HepG2 (cell line): ENCODE measurements around the gene RBM8A. TPM values are rescaled to one million over a fixed set of nuclear protein-coding genes. Genes with fewer than 3 reads are reported as not detected.

Experiments used
- ATAC-seq: fragments of 200-7000 bp; cut with Tn5 transposase; 3 replicates; pipeline ENCODE4 v1.9.1; 2020; ENCODE audit warnings: mild to moderate bottlenecking, moderate library complexity
- BruUV-seq: library from RNA; stranded (reverse); fragments of 400-500 nt; replicated peaks from 2 replicates; lab custom pipeline; 2021; lab: Mats Ljungman, UMichigan
- CTCF ChIA-PET: fragments of 300-600 bp; formaldehyde crosslinking; extraction: SDS; loops from one replicate; lab custom pipeline; 2021; ENCODE audit warnings: low total read pairs, inconsistent platforms, low intra/inter-chr PET ratio; lab: Yijun Ruan, JAX
- POLR2A ChIA-PET: fragments of 350-600 bp; sonication (Branson Sonifier 250); formaldehyde crosslinking; loops from one replicate; lab custom pipeline; 2020; ENCODE audit warnings: antibody characterized with exemption, inconsistent platforms; lab: Yijun Ruan, JAX
- DNase-seq: peaks from one replicate; pipeline ENCODE4 v3.0.0-alpha.2; 2015; ENCODE audit warnings: low spot score
- FAIRE-seq: peaks from 3 replicates; lab custom pipeline; 2011; peaks lifted over from hg19 to GRCh38; lab: Jason Lieb, UNC
- H2AFZ ChIP-seq: one replicate; pipeline ENCODE4 v1.6.1; 2011; ENCODE audit warnings: low read length, inconsistent platforms
- H3K27ac ChIP-seq: fragments of 300-600 bp; 3 replicates; pipeline ENCODE4 v1.8.0; 2011; ENCODE audit warnings: mixed run types, mild to moderate bottlenecking, mixed read lengths, low read length, inconsistent platforms; ENCODE audit not compliant: insufficient read depth; ENCODE audit errors: extremely low read length
- H3K27me3 ChIP-seq, 2 experiments: fragments of 200-600 bp in 1 of 2; 2 replicates in 1 of 2; 3 replicates in 1 of 2; pipeline versions ENCODE4 v1.6.0 to v1.8.0; 2011; ENCODE audit warnings: low read length in 2 of 2, mild to moderate bottlenecking in 2 of 2, moderate library complexity in 2 of 2, inconsistent platforms in 1 of 2; ENCODE audit not compliant: insufficient read depth in 2 of 2, control insufficient read depth in 1 of 2
- H3K36me3 ChIP-seq, 2 experiments: fragments of 200-600 bp in 1 of 2; replicated peaks in 1 of 2; 2 replicates in 1 of 2; 3 replicates in 1 of 2; pipeline versions ENCODE4 v1.5.1 to v1.8.0; 2011; ENCODE audit warnings: low read length in 2 of 2, inconsistent platforms in 1 of 2; ENCODE audit not compliant: insufficient read depth in 2 of 2, control insufficient read depth in 1 of 2
- H3K4me1 ChIP-seq: 2 replicates; pipeline ENCODE4 v1.5.1; 2012; ENCODE audit warnings: low read length, inconsistent platforms; ENCODE audit not compliant: insufficient read depth
- H3K4me2 ChIP-seq: 2 replicates; pipeline ENCODE4 v1.6.0; 2011; ENCODE audit warnings: low read depth, low read length, inconsistent platforms
- H3K4me3 ChIP-seq, 3 experiments: fragments of 200-600 bp in 1 of 3; sonication (generic), shearing (Covaris generic) in 1 of 3; replicated peaks in 1 of 3; 2 replicates each; pipeline ENCODE4 v1.5.1; 2011 to 2016; ENCODE audit warnings: low read length in 3 of 3, inconsistent platforms in 2 of 3, low read depth in 2 of 3, mild to moderate bottlenecking in 2 of 3, control low read depth in 1 of 3, mixed read lengths in 1 of 3; ENCODE audit not compliant: insufficient read depth in 1 of 3
- H3K79me2 ChIP-seq: one replicate; pipeline ENCODE4 v1.6.1; 2011; ENCODE audit warnings: low read length, inconsistent platforms; ENCODE audit not compliant: insufficient read depth
- H3K9ac ChIP-seq: 2 replicates; pipeline ENCODE4 v1.6.0; 2011; ENCODE audit warnings: mild to moderate bottlenecking, low read depth, low read length, inconsistent platforms; ENCODE audit not compliant: insufficient read depth
- H3K9me3 ChIP-seq: 2 replicates; pipeline ENCODE4 v1.5.1; 2012; ENCODE audit warnings: mild to moderate bottlenecking, low read length
- H4K20me1 ChIP-seq: 2 replicates; pipeline ENCODE4 v1.6.0; 2011; ENCODE audit warnings: inconsistent platforms, mild to moderate bottlenecking, low read length, moderate library complexity; ENCODE audit not compliant: insufficient read depth
- ASH2L ChIP-seq: fragments of 300-600, 200-600 bp; sonication (generic); IDR thresholded peaks from 2 replicates; pipeline ENCODE4 v1.7.0; 2017; ENCODE audit warnings: low read depth, mild to moderate bottlenecking, moderate library complexity, mixed read lengths, low read length; ENCODE audit not compliant: insufficient read length
- CBX1 ChIP-seq: IDR thresholded peaks from one replicate; pipeline ENCODE4 v1.6.1; 2016; ENCODE audit warnings: antibody characterized with exemption, low read depth
- FOXM1 ChIP-seq: sonication (generic); formaldehyde crosslinking; IDR thresholded peaks from 2 replicates; pipeline ENCODE4 v1.5.0; 2020; ENCODE audit warnings: missing genetic modification reagents
- GRHL1 ChIP-seq: sonication (generic); formaldehyde crosslinking; conservative IDR thresholded peaks from 2 replicates; pipeline ENCODE4 v1.8.0; 2022; ENCODE audit warnings: missing genetic modification reagents
- MTA1 ChIP-seq: sonication (generic); formaldehyde crosslinking; IDR thresholded peaks from 2 replicates; pipeline ENCODE4 v1.4.0; 2020; ENCODE audit warnings: missing genetic modification reagents, mild to moderate bottlenecking, borderline replicate concordance
- POLR2A ChIP-seq, 2 experiments: IDR thresholded peaks; 2 replicates each; pipeline ENCODE4 v1.6.1; 2011; ENCODE audit warnings: low read depth in 2 of 2, low read length in 2 of 2, mild to moderate bottlenecking in 1 of 2, moderate library complexity in 1 of 2; ENCODE audit not compliant: insufficient read depth in 1 of 2
- SMAD3 ChIP-seq: sonication (generic); formaldehyde crosslinking; IDR thresholded peaks from 2 replicates; pipeline ENCODE4 v1.4.0; 2020; ENCODE audit warnings: missing genetic modification reagents
- ZIK1 ChIP-seq: sonication (generic); formaldehyde crosslinking; IDR thresholded peaks from 2 replicates; pipeline ENCODE4 v1.5.0; 2020; ENCODE audit warnings: mild to moderate bottlenecking, low read depth, missing genetic modification reagents, borderline replicate concordance
- ZNF274 ChIP-seq: sonication (generic); formaldehyde crosslinking; IDR thresholded peaks from 2 replicates; pipeline ENCODE4 v1.5.1; 2020; ENCODE audit warnings: mild to moderate bottlenecking, missing genetic modification reagents
- ZNF317 ChIP-seq: sonication (generic); formaldehyde crosslinking; IDR thresholded peaks from 2 replicates; pipeline ENCODE4 v1.5.0; 2020; ENCODE audit warnings: mild to moderate bottlenecking, missing genetic modification reagents
- ZNF441 ChIP-seq: sonication (generic); formaldehyde crosslinking; IDR thresholded peaks from 2 replicates; pipeline ENCODE4 v1.7.0; 2021; ENCODE audit warnings: missing genetic modification reagents, borderline replicate concordance
- ZNF557 ChIP-seq: sonication (generic); formaldehyde crosslinking; IDR thresholded peaks from 2 replicates; pipeline ENCODE4 v1.4.0; 2020; ENCODE audit warnings: missing genetic modification reagents
- ZNF776 ChIP-seq: sonication (generic); formaldehyde crosslinking; IDR thresholded peaks from 2 replicates; pipeline ENCODE4 v1.4.0; 2020; ENCODE audit warnings: mild to moderate bottlenecking, missing genetic modification reagents
- ZNF782 ChIP-seq: sonication (generic); formaldehyde crosslinking; IDR thresholded peaks from 2 replicates; pipeline ENCODE4 v1.4.0; 2020; ENCODE audit warnings: missing genetic modification reagents, mild to moderate bottlenecking, borderline replicate concordance
- ZSCAN22 ChIP-seq: sonication (generic); formaldehyde crosslinking; IDR thresholded peaks from 2 replicates; pipeline ENCODE4 v1.4.0; 2020; ENCODE audit warnings: mild to moderate bottlenecking, missing genetic modification reagents
- ZSCAN29 ChIP-seq: sonication (generic); formaldehyde crosslinking; conservative IDR thresholded peaks from 2 replicates; pipeline ENCODE4 v1.4.0; 2020; ENCODE audit warnings: mild to moderate bottlenecking, missing genetic modification reagents
- WGBS: methylation state at CpG from one replicate; pipeline ENCODE4 v1.1.6; 2017; ENCODE audit warnings: low lambda C conversion rate; 5-methylcytosine and 5-hydroxymethylcytosine counted together
- in situ Hi-C: cut with HindIII; loops from 2 replicates; pipeline ENCODE4 v1.10.0; 2017; ENCODE audit warnings: low pct_unique_long_range_greater_than_20kb; ENCODE audit not compliant: extremely low pct_ligation_motif_present
- intact Hi-C: fragments of 100-400 bp; cut with micrococcal nuclease; formaldehyde crosslinking; loops from one replicate; pipeline ENCODE4 v1.10.0; 2022; ENCODE audit not compliant: unreplicated experiment
- polyA plus RNA-seq, 8 experiments: library from polyadenylated mRNA; depleted of rRNA in 3 of 8; stranded (reverse) in 7 of 8; unstranded in 1 of 8; fragments of >200 nt; fragmentation: Illumina TruSeq in 4 of 8; extraction: Trizol in 4 of 8; gene quantifications; 2 replicates each; pipeline versions ENCODE4 v1.2.1 to v1.2.3, GENCODE V29; 2011 to 2016; ENCODE audit warnings: low read depth in 4 of 8, missing spikeins in 1 of 8, mixed read lengths in 1 of 8; ENCODE audit not compliant: insufficient read depth in 1 of 8
- total RNA-seq, 5 experiments: library from RNA; depleted of rRNA; stranded (reverse); fragments of >200 nt; fragmentation: Illumina TruSeq; extraction: Trizol; gene quantifications; 2 replicates each; pipeline ENCODE4 v1.2.3, GENCODE V29; 2016; ENCODE audit warnings: low read depth in 1 of 5
- TF ChIP-seq, protein P1 (sequence below): sonication (generic); formaldehyde crosslinking; IDR thresholded peaks from 2 replicates; pipeline ENCODE4 v1.8.1; 2023; ENCODE audit warnings: missing genetic modification reagents, mild to moderate bottlenecking, borderline replicate concordance
- TF ChIP-seq, protein P2 (sequence below): sonication (generic); formaldehyde crosslinking; IDR thresholded peaks from 2 replicates; pipeline ENCODE4 v1.4.0; 2020; ENCODE audit warnings: missing genetic modification reagents, borderline replicate concordance
- TF ChIP-seq, protein P3 (sequence below): sonication (generic); formaldehyde crosslinking; IDR thresholded peaks from 2 replicates; pipeline ENCODE4 v1.4.0; 2020; ENCODE audit warnings: missing genetic modification reagents

RBM8A gene
- total and polyA plus RNA-seq, 2 of the 13 experiments (the other 11 are each of a cell fraction or from before 2014, with no cell fraction given): 106 to 162 TPM

GRCh38 chr1:145957443-145958319 lies 30.4 kb upstream of the RBM8A start, which contains the start of gene LIX1L:
TSS of gene LIX1L (minus strand) at chr1:145958017. CDS start at chr1:145957927, 90 bp downstream.
- H3K4me1 ChIP-seq: peaks cover 72% of the 10 kb centered on the region
- no TSS peak for BruUV-seq
- peak within 1 kb of the TSS; percentile 61 for H3K27ac ChIP-seq
- peak within 1 kb of the TSS; percentile 73 to 89 (median 80) for H3K4me3 ChIP-seq
- in situ Hi-C loops (no loop called here), intact Hi-C loops (loop anchor here (5.0 kb wide), 1 partner anchor 65 kb away; no protein-coding TSS in a partner anchor)
- peak; percentile 91 for DNase-seq
- POLR2A ChIA-PET: interaction anchor here (0.7 to 6.2 kb wide), 13 partner anchors 8 to 112 kb away, joined by 3 to 84 read pairs (median 3); partner anchors contain the start of genes NUDT17, PEX11B, PIAS3 and RBM8A
- peak; percentile 68 for FAIRE-seq
- peaks cover 23% of the 10 kb centered on the region for H3K79me2 ChIP-seq
- CTCF ChIA-PET: no interaction called here
- WGBS: under 1% methylated on average over 14 of the region's 60 CpGs
- H3K27me3 ChIP-seq: peaks cover 0 to 25% of the 10 kb centered on the region in 2 experiments; a peak in 3 of 5 replicates
- peak within 1 kb of the TSS; percentile 95 for H3K4me2 ChIP-seq
- no peaks in the 10 kb centered on the region for H3K36me3 ChIP-seq
- H3K9me3 ChIP-seq: no peaks in the 10 kb centered on the region
- H2AFZ ChIP-seq: peak within 1 kb of the TSS; percentile 78
- H3K9ac ChIP-seq: peak within 1 kb of the TSS; percentile 80
- ATAC-seq: peak; percentile 89
- H4K20me1 ChIP-seq: no peaks in the 10 kb centered on the region
- TF ChIP-seq ZNF274 (no peak; the same call in 1 of the 2 replicates), ZSCAN22 (CRISPR knock-in tag) (no peak), CBX1 (no peak), ZSCAN29 (no peak), ZNF317 (CRISPR knock-in tag) (0 out of 2 replicates have a peak, but pooled peaks have one; percentile 6), ZNF776 (CRISPR knock-in tag) (no peak), ZIK1 (CRISPR knock-in tag) (no peak), POLR2A (IDR thresholded peaks at IDR 0.05; ENCODE audit: insufficient read depth in 1 of 2, low read depth in 2 of 2, low read length in 2 of 2) (peak; percentile 59 to 71), ZNF441 (CRISPR knock-in tag) (peak; percentile 24; the same call in 1 of the 2 replicates), ZNF557 (no peak; the same call in 1 of the 2 replicates), ZNF782 (CRISPR knock-in tag) (no peak), ASH2L (peak; percentile 66), GRHL1 (CRISPR knock-in tag) (no peak), MTA1 (CRISPR knock-in tag) (no peak), FOXM1 (CRISPR knock-in tag) (no peak), SMAD3 (CRISPR knock-in tag) (no peak)
- TF ChIP-seq, protein P1, sequence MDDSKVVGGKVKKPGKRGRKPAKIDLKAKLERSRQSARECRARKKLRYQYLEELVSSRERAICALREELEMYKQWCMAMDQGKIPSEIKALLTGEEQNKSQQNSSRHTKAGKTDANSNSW (CRISPR knock-in tag): no peak
- TF ChIP-seq, protein P2, sequence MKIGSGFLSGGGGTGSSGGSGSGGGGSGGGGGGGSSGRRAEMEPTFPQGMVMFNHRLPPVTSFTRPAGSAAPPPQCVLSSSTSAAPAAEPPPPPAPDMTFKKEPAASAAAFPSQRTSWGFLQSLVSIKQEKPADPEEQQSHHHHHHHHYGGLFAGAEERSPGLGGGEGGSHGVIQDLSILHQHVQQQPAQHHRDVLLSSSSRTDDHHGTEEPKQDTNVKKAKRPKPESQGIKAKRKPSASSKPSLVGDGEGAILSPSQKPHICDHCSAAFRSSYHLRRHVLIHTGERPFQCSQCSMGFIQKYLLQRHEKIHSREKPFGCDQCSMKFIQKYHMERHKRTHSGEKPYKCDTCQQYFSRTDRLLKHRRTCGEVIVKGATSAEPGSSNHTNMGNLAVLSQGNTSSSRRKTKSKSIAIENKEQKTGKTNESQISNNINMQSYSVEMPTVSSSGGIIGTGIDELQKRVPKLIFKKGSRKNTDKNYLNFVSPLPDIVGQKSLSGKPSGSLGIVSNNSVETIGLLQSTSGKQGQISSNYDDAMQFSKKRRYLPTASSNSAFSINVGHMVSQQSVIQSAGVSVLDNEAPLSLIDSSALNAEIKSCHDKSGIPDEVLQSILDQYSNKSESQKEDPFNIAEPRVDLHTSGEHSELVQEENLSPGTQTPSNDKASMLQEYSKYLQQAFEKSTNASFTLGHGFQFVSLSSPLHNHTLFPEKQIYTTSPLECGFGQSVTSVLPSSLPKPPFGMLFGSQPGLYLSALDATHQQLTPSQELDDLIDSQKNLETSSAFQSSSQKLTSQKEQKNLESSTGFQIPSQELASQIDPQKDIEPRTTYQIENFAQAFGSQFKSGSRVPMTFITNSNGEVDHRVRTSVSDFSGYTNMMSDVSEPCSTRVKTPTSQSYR (CRISPR knock-in tag): peak; percentile 69; the same call in 1 of the 2 replicates
- TF ChIP-seq, protein P3, sequence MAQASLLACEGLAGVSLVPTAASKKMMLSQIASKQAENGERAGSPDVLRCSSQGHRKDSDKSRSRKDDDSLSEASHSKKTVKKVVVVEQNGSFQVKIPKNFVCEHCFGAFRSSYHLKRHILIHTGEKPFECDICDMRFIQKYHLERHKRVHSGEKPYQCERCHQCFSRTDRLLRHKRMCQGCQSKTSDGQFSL (CRISPR knock-in tag): no peak
